NB4 (cell line): Measurements from ENCODE around the gene FAM120A.
"Not testable (repeated sequence)": the region's sequence is repeated elsewhere in the genome, so short reads cannot be mapped to it uniquely, and the experiment has no call there.

ENCODE experiments used
- CTCF ChIP-seq: IDR thresholded peaks from one replicate; pipeline ENCODE4 v1.5.1; 2012; ENCODE audit warnings: low read depth, low read length
- MAX ChIP-seq: IDR thresholded peaks from 2 replicates; pipeline ENCODE4 v1.6.1; 2011; ENCODE audit warnings: low read depth, low read length
- POLR2A ChIP-seq: IDR thresholded peaks from 2 replicates; pipeline ENCODE4 v1.6.1; 2011; ENCODE audit warnings: mild to moderate bottlenecking; ENCODE audit not compliant: insufficient read length; ENCODE audit errors: extremely low read depth

- TF ChIP-seq CTCF, POLR2A, MAX: not testable (repeated sequence)
Measured at GRCh38 chr9:93439301-93439700, 12.2 kb upstream of the FAM120A start.
